HG03097 (cell line): ENCODE results near the gene COL6A5.
"Not testable (repeated sequence)": the region's sequence is repeated elsewhere in the genome, so short reads cannot be mapped to it uniquely, and the experiment has no call there.

Experiments
- ATAC-seq: cut with Tn5 transposase; IDR thresholded peaks from one replicate; pipeline ENCODE4 v1.9.1; 2021; ENCODE audit not compliant: unreplicated experiment, low FRiP score

COL6A5 gene

GRCh38 chr3:130345487-130346079, at the start of gene COL6A5:
COL6A5 (plus strand) TSS chr3:130345672; CDS start chr3:130373639, 27,967 bp downstream.
- ATAC-seq: no peak

- ATAC-seq: no peak
Measured at GRCh38 chr3:130299531-130299930, 45.9 kb upstream of the COL6A5 start.

GRCh38 chr3:130300888-130301287, 44.6 kb upstream of the COL6A5 start:
- no peak for ATAC-seq

- ATAC-seq: no peak
Measured at GRCh38 chr3:130310109-130310508, 35.4 kb upstream of the COL6A5 start.

GRCh38 chr3:130312374-130312773, 33.1 kb upstream of the COL6A5 start:
- no peak for ATAC-seq

GRCh38 chr3:130316169-130316568, 29.3 kb upstream of the COL6A5 start:
- no peak for ATAC-seq

GRCh38 chr3:130323503-130323902, 22.0 kb upstream of the COL6A5 start:
- no peak for ATAC-seq

GRCh38 chr3:130340766-130341165, 4.7 kb upstream of the COL6A5 start:
- no peak for ATAC-seq

- no peak for ATAC-seq
Measured at GRCh38 chr3:130341388-130341787, 4.1 kb upstream of the COL6A5 start.

- no peak for ATAC-seq
Measured at GRCh38 chr3:130341882-130342281, 3.6 kb upstream of the COL6A5 start.

- no peak for ATAC-seq
Measured at GRCh38 chr3:130342821-130343661, 2.4 kb upstream of the COL6A5 start.

GRCh38 chr3:130348258-130348657, 2.8 kb downstream of the COL6A5 start:
- not testable (repeated sequence) for ATAC-seq

GRCh38 chr3:130354430-130354829, 9.0 kb downstream of the COL6A5 start:
- ATAC-seq: no peak

GRCh38 chr3:130374033-130374432, 28.6 kb downstream of the COL6A5 start:
- ATAC-seq: no peak

GRCh38 chr3:130374908-130375307, 29.4 kb downstream of the COL6A5 start:
- no peak for ATAC-seq

GRCh38 chr3:130377960-130378676, 32.6 kb downstream of the COL6A5 start:
- no peak for ATAC-seq

- ATAC-seq: no peak
Measured at GRCh38 chr3:130378677-130379191, 33.3 kb downstream of the COL6A5 start.

- ATAC-seq: no peak
Measured at GRCh38 chr3:130379274-130379673, 33.8 kb downstream of the COL6A5 start.

GRCh38 chr3:130380398-130380797, 34.9 kb downstream of the COL6A5 start:
- ATAC-seq: no peak

- no peak for ATAC-seq
Measured at GRCh38 chr3:130383424-130383823, 38.0 kb downstream of the COL6A5 start.

GRCh38 chr3:130384476-130385025, 39.1 kb downstream of the COL6A5 start:
- no peak for ATAC-seq
